HCT116 (cell line): ENCODE measurements around the gene ERMARD.

ENCODE experiments used
- POLR2A ChIP-seq: IDR thresholded peaks from 2 replicates; pipeline ENCODE4 v1.7.0; 2011; ENCODE audit warnings: borderline replicate concordance; ENCODE audit not compliant: insufficient read depth, insufficient read length; ENCODE audit errors: extremely low read depth
- POLR2AphosphoS5 ChIP-seq: IDR thresholded peaks from 2 replicates; pipeline ENCODE4 v1.6.1; 2011; ENCODE audit warnings: mild to moderate bottlenecking, low read depth, low read length, moderate library complexity
- RAD21 ChIP-seq: IDR thresholded peaks from 2 replicates; pipeline ENCODE4 v1.6.1; 2012; ENCODE audit warnings: low read depth, mild to moderate bottlenecking
- TF ChIP-seq, protein P1 (sequence below): IDR thresholded peaks from 2 replicates; pipeline ENCODE4 v1.6.1; 2012; ENCODE audit warnings: low read depth
- TF ChIP-seq, protein P2 (sequence below), 3 experiments: fragments of 200-600 bp in 1 of 3; sonication (generic) in 1 of 3; IDR thresholded peaks in 2 of 3; conservative IDR thresholded peaks in 1 of 3; 2 replicates each; pipeline ENCODE4 v1.5.1; 2012 to 2017; ENCODE audit warnings: low read depth in 2 of 3, low read length in 2 of 3, antibody characterized with exemption in 1 of 3, borderline replicate concordance in 1 of 3, control low read depth in 1 of 3, mild to moderate bottlenecking in 1 of 3, mixed read lengths in 1 of 3, mixed run types in 1 of 3, moderate library complexity in 1 of 3; ENCODE audit not compliant: insufficient read depth in 1 of 3

DNA sequence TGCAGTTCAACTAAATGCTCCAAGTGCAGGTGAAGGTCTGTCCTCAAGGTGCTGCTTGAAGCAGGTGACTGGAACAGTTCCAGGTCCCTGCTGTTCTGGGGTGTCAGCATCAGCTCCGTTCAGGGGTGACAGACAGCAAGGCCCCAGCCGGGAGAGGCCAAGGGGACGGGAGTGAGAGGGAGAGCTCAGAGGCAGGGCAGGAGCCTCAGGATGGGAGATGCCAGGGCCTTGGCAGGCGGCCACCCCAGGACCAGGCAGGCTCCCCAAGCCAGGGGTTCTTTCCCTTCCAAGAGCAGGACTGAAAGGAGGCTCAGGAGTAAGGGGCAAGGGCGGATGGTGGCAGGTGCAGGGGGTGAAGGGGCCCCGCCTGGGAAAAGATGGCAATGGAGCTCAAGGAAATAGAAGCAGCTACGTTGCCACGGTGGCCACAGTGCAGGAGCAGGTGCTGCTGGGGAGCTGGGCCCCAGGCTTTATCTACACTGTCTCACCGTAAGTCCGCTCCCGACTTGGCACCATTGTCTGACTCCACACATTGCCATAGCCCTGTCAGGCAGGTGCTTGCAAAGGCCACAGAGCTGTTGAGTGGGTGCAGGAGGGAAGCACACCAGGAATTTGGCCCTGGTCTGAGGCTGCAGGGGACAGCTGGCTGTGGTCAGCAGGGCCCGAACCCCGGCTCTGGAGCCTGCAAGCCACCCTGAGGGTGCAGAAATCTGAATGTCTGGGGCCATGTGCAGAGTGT lies 43.1 kb downstream of the ERMARD start:
- TF ChIP-seq, protein P1, sequence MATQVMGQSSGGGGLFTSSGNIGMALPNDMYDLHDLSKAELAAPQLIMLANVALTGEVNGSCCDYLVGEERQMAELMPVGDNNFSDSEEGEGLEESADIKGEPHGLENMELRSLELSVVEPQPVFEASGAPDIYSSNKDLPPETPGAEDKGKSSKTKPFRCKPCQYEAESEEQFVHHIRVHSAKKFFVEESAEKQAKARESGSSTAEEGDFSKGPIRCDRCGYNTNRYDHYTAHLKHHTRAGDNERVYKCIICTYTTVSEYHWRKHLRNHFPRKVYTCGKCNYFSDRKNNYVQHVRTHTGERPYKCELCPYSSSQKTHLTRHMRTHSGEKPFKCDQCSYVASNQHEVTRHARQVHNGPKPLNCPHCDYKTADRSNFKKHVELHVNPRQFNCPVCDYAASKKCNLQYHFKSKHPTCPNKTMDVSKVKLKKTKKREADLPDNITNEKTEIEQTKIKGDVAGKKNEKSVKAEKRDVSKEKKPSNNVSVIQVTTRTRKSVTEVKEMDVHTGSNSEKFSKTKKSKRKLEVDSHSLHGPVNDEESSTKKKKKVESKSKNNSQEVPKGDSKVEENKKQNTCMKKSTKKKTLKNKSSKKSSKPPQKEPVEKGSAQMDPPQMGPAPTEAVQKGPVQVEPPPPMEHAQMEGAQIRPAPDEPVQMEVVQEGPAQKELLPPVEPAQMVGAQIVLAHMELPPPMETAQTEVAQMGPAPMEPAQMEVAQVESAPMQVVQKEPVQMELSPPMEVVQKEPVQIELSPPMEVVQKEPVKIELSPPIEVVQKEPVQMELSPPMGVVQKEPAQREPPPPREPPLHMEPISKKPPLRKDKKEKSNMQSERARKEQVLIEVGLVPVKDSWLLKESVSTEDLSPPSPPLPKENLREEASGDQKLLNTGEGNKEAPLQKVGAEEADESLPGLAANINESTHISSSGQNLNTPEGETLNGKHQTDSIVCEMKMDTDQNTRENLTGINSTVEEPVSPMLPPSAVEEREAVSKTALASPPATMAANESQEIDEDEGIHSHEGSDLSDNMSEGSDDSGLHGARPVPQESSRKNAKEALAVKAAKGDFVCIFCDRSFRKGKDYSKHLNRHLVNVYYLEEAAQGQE: no peak
- TF ChIP-seq, protein P2, sequence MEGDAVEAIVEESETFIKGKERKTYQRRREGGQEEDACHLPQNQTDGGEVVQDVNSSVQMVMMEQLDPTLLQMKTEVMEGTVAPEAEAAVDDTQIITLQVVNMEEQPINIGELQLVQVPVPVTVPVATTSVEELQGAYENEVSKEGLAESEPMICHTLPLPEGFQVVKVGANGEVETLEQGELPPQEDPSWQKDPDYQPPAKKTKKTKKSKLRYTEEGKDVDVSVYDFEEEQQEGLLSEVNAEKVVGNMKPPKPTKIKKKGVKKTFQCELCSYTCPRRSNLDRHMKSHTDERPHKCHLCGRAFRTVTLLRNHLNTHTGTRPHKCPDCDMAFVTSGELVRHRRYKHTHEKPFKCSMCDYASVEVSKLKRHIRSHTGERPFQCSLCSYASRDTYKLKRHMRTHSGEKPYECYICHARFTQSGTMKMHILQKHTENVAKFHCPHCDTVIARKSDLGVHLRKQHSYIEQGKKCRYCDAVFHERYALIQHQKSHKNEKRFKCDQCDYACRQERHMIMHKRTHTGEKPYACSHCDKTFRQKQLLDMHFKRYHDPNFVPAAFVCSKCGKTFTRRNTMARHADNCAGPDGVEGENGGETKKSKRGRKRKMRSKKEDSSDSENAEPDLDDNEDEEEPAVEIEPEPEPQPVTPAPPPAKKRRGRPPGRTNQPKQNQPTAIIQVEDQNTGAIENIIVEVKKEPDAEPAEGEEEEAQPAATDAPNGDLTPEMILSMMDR (IDR thresholded peaks at IDR 0.05 in 2 of 3, conservative IDR thresholded peaks at IDR 0.05 in 1 of 3; ENCODE audit: borderline replicate concordance in 1 of 3, insufficient read depth in 1 of 3, low read depth in 2 of 3, low read length in 2 of 3): no peak
- TF ChIP-seq POLR2AphosphoS5 (no peak), RAD21 (no peak), POLR2A (no peak)
